Measurements from ENCODE around the gene TPO.

The TPO gene

GRCh38 chr2:1499033-1499795 lies 86.0 kb downstream of the TPO start:
- Mint-ChIP-seq H3K9me3 (no peaks in the 10 kb centered on the region), H3K27ac (no peak overlapping the region), H3K4me3 (no peak overlapping the region), H3K36me3 (ENCODE audit: low read depth) (no peaks in the 10 kb centered on the region), H3K27me3 (ENCODE audit: low read depth, poor library complexity) (peaks cover 9% of the 10 kb centered on the region), H3K4me1 (peaks cover 5% of the 10 kb centered on the region)
- TF ChIP-seq CTCF (IDR thresholded peaks at IDR 0.05): no peak
- no peak for DNase-seq

- no peaks in the 10 kb centered on the region for H3K9me3 Mint-ChIP-seq
- TF ChIP-seq CTCF (IDR thresholded peaks at IDR 0.05): no peak
- H3K27me3 Mint-ChIP-seq (ENCODE audit: low read depth, poor library complexity): peaks cover 3% of the 10 kb centered on the region
- no peak overlapping the region for H3K4me3 Mint-ChIP-seq
- no peak overlapping the region for H3K27ac Mint-ChIP-seq
- H3K36me3 Mint-ChIP-seq (ENCODE audit: low read depth): no peaks in the 10 kb centered on the region
- DNase-seq: no peak
- H3K4me1 Mint-ChIP-seq: peaks cover 5% of the 10 kb centered on the region
Measured at GRCh38 chr2:1501038-1501851, 88.0 kb downstream of the TPO start.

GRCh38 chr2:1501991-1502390 lies 88.7 kb downstream of the TPO start:
- DNase-seq: no peak
- Mint-ChIP-seq H3K4me1 (peaks cover 5% of the 10 kb centered on the region), H3K36me3 (ENCODE audit: low read depth) (no peaks in the 10 kb centered on the region), H3K27me3 (ENCODE audit: low read depth, poor library complexity) (peaks cover 3% of the 10 kb centered on the region), H3K9me3 (no peaks in the 10 kb centered on the region), H3K4me3 (no peak overlapping the region), H3K27ac (no peak overlapping the region)
- no peak for TF ChIP-seq CTCF (IDR thresholded peaks at IDR 0.05)

GRCh38 chr2:1502891-1503304 lies 89.6 kb downstream of the TPO start:
- no peaks in the 10 kb centered on the region for H3K36me3 Mint-ChIP-seq (ENCODE audit: low read depth)
- H3K27me3 Mint-ChIP-seq (ENCODE audit: low read depth, poor library complexity): peaks cover 3% of the 10 kb centered on the region
- no peaks in the 10 kb centered on the region for H3K9me3 Mint-ChIP-seq
- no peak for DNase-seq
- no peak overlapping the region for H3K27ac Mint-ChIP-seq
- peaks cover 5% of the 10 kb centered on the region for H3K4me1 Mint-ChIP-seq
- no peak for TF ChIP-seq CTCF (IDR thresholded peaks at IDR 0.05)
- H3K4me3 Mint-ChIP-seq: no peak overlapping the region

- no peak overlapping the region for H3K27ac Mint-ChIP-seq
Measured at GRCh38 chr2:1503471-1504310, 90.4 kb downstream of the TPO start.

More at GRCh38 chr2:1503471-1504310, 90.4 kb downstream of the TPO start:
- Mint-ChIP-seq H3K4me1 (peaks cover 5% of the 10 kb centered on the region), H3K4me3 (no peak overlapping the region), H3K36me3 (ENCODE audit: low read depth) (no peaks in the 10 kb centered on the region), H3K27me3 (ENCODE audit: low read depth, poor library complexity) (peaks cover 3% of the 10 kb centered on the region), H3K9me3 (peaks cover under 1% of the 10 kb centered on the region)
- DNase-seq: no peak
- no peak for TF ChIP-seq CTCF (IDR thresholded peaks at IDR 0.05)

Measured in nephron progenitor cell (in vitro differentiated cells).